GM15510 (cell line): Measurements from ENCODE around the gene FMNL2.

ENCODE experiments used
- POLR2A ChIP-seq: IDR thresholded peaks from 3 replicates; pipeline ENCODE4 v1.6.1; 2011; ENCODE audit warnings: borderline replicate concordance; ENCODE audit not compliant: insufficient read length; ENCODE audit errors: extremely low read depth

FMNL2 gene

GRCh38 chr2:152501666-152502065 is 166.7 kb downstream of the FMNL2 start:
- no peak for TF ChIP-seq POLR2A

DNA sequence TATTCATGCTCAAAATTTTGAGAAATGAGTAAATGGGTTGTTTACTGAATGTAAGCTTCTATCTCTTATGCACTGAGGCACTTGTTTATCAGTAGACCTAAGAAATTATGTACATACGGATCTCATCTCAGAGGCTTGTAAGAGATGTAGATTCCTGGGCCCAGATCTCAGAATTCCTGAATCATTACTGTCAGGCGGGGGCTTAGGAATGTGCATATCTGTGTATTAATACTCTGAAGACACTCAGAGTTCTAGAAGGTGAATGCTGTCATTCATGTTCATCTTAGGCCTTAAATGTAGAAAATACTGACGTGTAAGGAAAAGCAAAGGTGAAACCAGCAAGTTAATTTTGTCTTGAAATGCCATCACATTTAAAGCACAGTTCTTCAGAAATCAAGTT is 169.6 kb downstream of the FMNL2 start:
- TF ChIP-seq POLR2A: no peak

GRCh38 chr2:152505495-152505906 is 170.5 kb downstream of the FMNL2 start:
- TF ChIP-seq POLR2A: no peak

- no peak for TF ChIP-seq POLR2A
Observed at GRCh38 chr2:152506843-152507242, 171.9 kb downstream of the FMNL2 start.

DNA sequence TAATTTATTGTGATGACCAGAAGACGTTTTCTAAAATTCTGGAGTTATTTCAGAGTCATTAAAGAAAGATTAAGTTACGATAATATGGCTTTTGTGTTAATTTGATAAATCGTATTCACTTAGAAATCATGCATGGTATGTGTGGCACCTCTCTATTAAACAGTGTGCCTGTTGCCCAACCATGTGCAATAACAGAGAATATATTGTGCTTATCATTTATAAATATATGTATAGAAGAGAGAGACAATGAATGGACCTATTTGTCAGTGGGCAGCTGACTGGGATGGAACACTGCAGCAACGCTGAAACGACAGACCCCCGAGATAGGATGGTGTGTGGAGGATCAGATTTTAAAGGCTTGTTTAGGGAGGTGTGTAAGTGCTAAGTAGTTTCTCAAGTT is 172.9 kb downstream of the FMNL2 start:
- TF ChIP-seq POLR2A: no peak

GRCh38 chr2:152508446-152508845 is 173.5 kb downstream of the FMNL2 start:
- no peak for TF ChIP-seq POLR2A

DNA sequence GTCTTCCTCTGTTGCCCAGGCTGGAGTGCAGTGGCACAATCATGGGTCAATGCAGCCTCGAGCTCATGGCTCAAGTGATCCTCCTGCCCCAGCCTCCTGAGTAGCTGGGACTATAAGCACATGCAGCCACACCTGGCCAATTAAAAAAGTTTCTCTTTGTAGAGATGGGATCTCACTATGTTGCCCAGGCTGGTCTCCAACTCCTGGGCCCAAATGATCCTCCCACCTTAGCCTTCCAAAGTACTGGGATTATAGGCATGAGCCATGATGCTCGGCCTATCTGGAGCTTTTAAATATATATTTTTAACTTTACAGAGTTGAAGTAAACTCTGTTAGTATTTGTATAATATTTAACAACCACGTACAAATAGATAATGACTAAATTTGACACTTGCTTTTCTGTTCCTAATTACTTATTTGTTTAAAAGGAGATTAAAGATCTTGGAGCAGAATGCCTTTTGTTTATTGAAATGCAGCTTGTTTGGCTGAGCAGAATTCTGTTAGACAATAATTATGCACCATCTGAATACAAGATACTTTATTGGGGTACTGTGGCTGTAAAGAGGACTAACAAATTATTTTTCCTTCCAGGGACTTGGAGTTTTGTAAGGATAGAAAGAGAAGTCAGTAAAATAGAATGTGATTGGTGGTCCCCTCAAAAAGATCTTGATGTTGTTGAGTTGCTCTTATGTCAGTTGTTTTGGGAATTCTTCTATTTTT is 175.0 kb downstream of the FMNL2 start:
- TF ChIP-seq POLR2A: no peak

DNA sequence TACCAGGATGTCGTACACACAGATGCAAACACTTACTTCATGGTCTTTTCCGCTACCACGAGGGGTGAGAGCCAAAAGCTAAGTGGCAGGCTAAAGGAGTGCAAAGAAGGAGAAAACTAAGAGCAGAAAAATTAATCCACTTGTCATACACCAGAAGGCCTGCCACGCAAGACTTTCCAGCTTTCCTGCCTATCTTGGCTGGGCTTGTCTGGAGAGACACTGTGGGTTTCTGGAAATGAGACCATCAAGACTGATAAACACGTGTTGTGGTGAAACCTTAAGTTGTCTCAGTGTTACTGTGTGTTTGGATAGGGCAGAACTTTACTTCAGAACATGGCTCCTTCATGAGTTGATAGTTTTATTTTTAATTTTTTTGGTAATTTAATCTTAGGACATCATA is 175.6 kb downstream of the FMNL2 start:
- TF ChIP-seq POLR2A: no peak

DNA sequence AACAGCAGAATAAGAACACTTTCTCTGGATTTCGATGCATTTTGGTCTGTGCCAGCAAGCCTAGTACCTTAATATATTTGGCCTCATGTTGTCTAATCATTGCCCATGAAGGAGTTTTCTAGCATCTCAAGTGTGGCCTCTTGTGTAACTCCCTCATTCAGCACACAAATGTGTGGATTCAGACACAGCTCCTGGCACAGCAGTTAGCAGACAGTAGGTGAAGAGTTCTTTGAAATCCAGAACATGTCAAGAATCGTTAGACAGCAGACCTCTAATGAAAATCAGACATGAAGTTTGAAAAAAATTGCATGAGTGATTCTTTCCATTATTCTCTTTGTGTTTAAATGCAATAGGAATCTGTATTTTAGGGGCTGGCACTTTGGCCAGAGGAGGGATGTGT is 177.0 kb downstream of the FMNL2 start:
- no peak for TF ChIP-seq POLR2A

DNA sequence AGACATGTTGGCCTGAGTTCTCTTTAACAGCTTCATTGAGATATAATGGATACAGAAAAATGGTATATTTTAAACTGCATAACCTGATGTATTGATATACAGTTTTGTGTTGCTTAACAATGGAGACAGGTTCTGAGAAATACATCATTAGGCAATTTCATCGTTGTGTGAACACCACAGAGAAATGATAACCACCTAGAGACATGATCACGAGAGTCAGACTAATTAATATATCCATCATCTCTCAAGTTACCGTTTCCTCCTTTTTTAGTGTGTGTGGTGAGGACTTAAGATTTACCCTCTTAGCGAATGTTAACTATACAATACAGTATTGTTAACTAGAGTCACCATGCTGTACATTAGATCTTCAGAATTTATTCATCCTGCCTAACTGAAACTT is 178.1 kb downstream of the FMNL2 start:
- no peak for TF ChIP-seq POLR2A

GRCh38 chr2:152513681-152514080 is 178.7 kb downstream of the FMNL2 start:
- TF ChIP-seq POLR2A: no peak

GRCh38 chr2:152518034-152518433 is 183.1 kb downstream of the FMNL2 start:
- no peak for TF ChIP-seq POLR2A

- TF ChIP-seq POLR2A: no peak
Observed at GRCh38 chr2:152518641-152519580, 183.9 kb downstream of the FMNL2 start.

DNA sequence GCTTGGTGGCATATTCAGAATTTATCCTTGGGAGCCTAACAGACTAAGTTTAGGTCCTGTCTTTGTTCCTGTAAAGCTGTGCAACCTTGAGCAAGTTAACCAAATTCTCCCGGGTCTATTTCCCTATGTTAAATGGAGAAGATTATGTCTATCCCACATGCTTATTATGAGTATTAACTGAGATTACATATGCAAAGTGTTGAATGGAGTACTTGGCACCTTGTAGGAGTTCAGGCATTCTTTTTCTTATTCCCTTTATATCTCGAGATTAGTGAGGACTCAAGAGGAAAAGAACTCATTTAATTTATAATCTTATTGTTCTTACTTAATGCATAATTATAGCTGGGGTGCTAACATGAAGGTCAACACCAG is 184.6 kb downstream of the FMNL2 start:
- no peak for TF ChIP-seq POLR2A

GRCh38 chr2:152520759-152521158 is 185.8 kb downstream of the FMNL2 start:
- no peak for TF ChIP-seq POLR2A

DNA sequence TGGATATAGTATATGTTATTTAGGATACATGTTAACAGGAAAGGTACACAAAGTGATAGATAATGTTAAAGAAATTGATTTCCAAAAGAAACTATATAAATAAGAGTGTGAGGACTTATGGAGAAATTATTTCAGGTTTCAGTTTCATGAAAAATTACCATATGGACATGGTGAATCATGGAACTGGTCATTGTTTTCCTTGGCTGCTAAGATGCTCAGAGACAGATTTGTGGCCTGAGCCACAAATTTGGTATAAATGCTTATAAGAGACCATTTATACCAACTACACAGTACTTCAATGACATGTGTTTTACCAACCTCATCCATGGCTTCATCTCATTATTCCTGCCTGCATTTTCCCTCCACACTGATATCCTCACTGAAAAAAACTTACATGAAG is 188.1 kb downstream of the FMNL2 start:
- no peak for TF ChIP-seq POLR2A
